ENCODE data around the gene SLC6A17.
A peak's percentile ranks its signal among the peaks of the same experiment; 100 is the strongest.

SLC6A17 gene

DNA sequence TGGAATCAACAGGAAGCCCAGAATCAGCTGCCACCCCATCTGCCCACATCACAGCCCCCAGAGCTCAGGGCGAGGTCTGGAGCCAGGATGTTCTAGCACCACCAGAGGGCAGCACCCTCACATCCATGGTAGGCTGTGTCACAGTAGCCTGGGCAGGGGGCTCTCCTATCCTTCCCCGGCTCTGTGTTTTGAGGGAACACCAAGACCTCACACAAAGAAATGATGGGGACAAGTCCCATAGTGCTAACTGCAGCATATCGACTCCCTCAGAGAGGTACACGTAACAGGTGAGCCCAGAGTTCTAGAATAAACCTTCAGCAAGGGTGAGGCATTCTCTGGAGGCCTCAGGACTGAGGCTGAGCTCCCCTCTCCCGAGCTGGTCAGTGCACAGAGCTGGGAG, 57.5 kb downstream of the SLC6A17 start:
- peak; percentile 94 for TF ChIP-seq RAD21 (IDR thresholded peaks at IDR 0.05; ENCODE audit: low read depth)
- TF ChIP-seq, protein P1, sequence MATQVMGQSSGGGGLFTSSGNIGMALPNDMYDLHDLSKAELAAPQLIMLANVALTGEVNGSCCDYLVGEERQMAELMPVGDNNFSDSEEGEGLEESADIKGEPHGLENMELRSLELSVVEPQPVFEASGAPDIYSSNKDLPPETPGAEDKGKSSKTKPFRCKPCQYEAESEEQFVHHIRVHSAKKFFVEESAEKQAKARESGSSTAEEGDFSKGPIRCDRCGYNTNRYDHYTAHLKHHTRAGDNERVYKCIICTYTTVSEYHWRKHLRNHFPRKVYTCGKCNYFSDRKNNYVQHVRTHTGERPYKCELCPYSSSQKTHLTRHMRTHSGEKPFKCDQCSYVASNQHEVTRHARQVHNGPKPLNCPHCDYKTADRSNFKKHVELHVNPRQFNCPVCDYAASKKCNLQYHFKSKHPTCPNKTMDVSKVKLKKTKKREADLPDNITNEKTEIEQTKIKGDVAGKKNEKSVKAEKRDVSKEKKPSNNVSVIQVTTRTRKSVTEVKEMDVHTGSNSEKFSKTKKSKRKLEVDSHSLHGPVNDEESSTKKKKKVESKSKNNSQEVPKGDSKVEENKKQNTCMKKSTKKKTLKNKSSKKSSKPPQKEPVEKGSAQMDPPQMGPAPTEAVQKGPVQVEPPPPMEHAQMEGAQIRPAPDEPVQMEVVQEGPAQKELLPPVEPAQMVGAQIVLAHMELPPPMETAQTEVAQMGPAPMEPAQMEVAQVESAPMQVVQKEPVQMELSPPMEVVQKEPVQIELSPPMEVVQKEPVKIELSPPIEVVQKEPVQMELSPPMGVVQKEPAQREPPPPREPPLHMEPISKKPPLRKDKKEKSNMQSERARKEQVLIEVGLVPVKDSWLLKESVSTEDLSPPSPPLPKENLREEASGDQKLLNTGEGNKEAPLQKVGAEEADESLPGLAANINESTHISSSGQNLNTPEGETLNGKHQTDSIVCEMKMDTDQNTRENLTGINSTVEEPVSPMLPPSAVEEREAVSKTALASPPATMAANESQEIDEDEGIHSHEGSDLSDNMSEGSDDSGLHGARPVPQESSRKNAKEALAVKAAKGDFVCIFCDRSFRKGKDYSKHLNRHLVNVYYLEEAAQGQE (IDR thresholded peaks at IDR 0.05; ENCODE audit: low read depth) = no peak

DNA sequence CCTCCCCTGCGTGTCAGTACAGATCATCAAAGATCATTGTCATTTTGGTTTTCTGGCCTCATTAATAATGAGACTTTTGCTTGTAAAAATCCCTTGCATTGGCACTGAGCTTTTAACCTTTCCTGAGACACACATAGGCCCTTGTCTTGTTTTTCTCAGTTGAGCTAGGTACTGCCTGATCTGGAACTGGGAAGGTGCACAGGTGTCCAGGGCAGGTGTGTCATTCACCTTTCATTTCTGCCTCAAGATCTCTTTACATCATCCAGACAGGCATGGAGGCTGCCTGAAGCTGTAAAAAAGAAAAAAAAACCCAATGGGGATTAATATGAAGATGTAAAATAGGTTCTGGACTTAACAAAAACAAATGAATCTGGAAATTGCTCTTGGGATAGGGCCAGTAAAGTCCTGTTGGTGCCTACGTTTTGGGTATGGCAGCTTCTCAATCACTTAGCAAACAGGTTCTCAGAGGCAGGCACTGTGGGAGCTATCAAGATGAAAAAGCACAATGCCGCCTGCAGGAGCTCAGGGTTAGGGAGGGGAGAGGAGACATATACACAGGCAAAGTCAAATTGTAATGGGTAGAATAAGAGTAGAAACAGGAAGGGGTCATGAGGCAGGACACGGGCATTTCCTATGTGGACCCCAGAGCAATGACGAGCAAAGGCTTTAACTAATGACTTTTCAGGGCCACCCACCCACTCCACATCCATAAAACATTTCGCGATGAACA, 58.8 kb downstream of the SLC6A17 start:
- TF ChIP-seq ZBTB7A (IDR thresholded peaks at IDR 0.05; ENCODE audit: low read depth) (no peak), FOXM1 (IDR thresholded peaks at IDR 0.05; ENCODE audit: borderline replicate concordance, low read depth) (no peak), TAF1 (IDR thresholded peaks at IDR 0.05; ENCODE audit: low read depth) (no peak), EP300 (IDR thresholded peaks at IDR 0.05; ENCODE audit: borderline replicate concordance) (no peak), EGR1 (IDR thresholded peaks at IDR 0.05) (no peak), YY1 (IDR thresholded peaks at IDR 0.05; ENCODE audit: low read depth) (no peak), CEBPB (IDR thresholded peaks at IDR 0.05) (no peak), TCF12 (IDR thresholded peaks at IDR 0.05; ENCODE audit: low read depth) (no peak)

DNA sequence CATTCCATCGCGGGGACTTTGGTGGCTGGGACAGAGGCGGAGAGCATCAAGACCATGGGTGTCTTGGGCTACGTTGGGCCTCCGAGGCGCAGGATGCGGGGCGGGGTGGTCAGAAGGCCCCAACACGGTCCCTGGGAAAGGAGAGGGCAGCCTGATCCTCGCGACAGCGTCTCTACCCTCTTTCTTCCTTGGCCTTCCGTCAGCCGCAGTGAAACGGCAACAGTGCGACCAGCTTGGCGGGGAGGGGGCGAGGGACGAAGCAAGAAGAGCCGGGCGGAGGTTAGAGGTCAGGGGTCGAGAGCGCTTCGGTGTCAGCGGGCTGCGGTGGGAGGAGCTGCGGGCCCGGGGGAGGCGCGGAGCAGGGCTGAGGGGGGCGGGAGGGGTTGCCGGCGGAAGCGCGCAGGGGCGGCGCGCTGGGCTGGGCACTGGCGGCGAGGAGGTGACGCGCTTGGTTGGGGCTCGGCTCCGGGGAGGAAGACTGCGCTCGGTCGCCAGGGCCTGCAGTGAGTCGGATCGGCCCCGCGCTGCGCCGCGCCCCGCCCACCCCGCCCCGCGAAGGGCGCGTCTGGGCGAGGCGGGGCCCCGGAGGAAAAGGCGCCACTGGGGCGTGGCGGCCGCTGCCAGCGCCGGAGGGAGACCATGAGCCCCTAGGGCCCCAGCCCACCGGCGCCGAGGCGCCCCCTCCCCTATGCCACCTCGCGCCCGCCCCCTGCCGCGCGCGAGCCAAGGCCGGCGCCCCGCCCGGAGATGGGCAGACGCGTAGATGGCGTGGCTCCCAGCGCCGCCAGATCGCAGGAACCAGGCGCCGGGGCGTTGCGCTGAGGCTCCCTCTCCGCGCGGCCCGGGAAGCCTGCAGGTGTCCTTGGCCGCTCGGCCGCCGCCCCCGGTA, 59.7 kb downstream of the SLC6A17 start, which contains the start of gene KCNC4:
Gene KCNC4, plus strand, starts transcription at position 600 of the 889 bp plus-strand sequence. CDS start 1,186 bp downstream, outside the sequence.
- TF ChIP-seq YY1 (IDR thresholded peaks at IDR 0.05; ENCODE audit: low read depth) (no peak), TAF1 (IDR thresholded peaks at IDR 0.05; ENCODE audit: low read depth) (peak; percentile 36; the same call in 1 of the 2 replicates), FOXM1 (IDR thresholded peaks at IDR 0.05; ENCODE audit: borderline replicate concordance, low read depth) (no peak), CEBPB (IDR thresholded peaks at IDR 0.05) (no peak), EGR1 (IDR thresholded peaks at IDR 0.05) (peak; percentile 4; the same call in 1 of the 2 replicates), NFIC (IDR thresholded peaks at IDR 0.05) (no peak), TEAD4 (IDR thresholded peaks at IDR 0.05) (no peak)
- TF ChIP-seq, protein P2, sequence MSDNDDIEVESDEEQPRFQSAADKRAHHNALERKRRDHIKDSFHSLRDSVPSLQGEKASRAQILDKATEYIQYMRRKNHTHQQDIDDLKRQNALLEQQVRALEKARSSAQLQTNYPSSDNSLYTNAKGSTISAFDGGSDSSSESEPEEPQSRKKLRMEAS (IDR thresholded peaks at IDR 0.05) = no peak
- TF ChIP-seq, protein P1 (IDR thresholded peaks at IDR 0.05; ENCODE audit: low read depth) = no peak

DNA sequence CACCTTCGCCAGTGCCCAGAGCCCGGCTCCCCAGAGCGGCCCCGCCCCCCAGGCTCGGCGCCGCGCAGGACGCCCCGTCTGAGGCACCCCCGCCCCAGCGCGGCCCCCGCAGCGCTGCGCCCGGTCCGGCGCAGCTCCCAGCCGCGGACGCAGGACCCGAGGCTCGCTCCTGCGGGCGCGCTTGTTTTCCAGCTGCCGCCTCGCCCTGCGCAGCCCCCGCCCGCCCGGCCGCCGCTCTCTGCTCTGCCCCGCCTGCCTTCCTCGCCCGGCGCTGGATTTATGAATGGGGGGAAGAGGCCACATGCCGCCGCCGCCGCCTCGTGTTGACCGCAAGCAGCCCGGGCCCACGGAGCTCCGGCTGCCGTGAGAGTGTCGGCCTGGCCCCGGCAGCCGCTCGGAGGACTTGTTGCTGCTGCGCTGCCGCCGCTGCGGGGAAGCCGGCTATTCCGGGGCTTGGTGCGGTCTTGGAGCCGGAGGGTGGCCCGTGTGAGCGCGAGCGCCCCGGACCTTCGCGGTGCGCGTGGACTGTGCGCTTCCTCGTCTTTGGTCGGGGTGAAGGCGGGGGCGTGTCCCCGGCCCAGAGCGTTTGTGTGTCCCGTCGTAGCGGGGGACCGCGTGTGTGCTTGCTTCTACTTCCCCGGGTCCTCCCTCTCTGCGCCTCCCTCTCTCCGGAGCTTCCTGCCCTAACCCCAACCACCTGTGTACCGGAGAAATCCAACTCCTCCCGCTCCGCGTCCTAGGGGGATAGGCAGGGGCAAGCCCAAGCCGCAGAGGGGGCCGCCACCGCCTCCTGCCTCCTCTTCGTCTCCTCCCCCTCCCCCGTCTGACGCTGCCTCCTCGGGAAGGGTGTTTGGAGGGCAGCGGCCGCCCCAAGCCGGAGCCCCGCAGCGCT, 60.6 kb downstream of the SLC6A17 start:
- TF ChIP-seq, protein P3, sequence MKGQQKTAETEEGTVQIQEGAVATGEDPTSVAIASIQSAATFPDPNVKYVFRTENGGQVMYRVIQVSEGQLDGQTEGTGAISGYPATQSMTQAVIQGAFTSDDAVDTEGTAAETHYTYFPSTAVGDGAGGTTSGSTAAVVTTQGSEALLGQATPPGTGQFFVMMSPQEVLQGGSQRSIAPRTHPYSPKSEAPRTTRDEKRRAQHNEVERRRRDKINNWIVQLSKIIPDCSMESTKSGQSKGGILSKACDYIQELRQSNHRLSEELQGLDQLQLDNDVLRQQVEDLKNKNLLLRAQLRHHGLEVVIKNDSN (IDR thresholded peaks at IDR 0.05) = no peak
- TF ChIP-seq TAF1 (IDR thresholded peaks at IDR 0.05; ENCODE audit: low read depth) = 0 out of 2 replicates have a peak, but pooled peaks have one; percentile 13
- TF ChIP-seq, protein P2 (IDR thresholded peaks at IDR 0.05) = peak; percentile 94
- TF ChIP-seq EGR1 (IDR thresholded peaks at IDR 0.05) = no peak

DNA sequence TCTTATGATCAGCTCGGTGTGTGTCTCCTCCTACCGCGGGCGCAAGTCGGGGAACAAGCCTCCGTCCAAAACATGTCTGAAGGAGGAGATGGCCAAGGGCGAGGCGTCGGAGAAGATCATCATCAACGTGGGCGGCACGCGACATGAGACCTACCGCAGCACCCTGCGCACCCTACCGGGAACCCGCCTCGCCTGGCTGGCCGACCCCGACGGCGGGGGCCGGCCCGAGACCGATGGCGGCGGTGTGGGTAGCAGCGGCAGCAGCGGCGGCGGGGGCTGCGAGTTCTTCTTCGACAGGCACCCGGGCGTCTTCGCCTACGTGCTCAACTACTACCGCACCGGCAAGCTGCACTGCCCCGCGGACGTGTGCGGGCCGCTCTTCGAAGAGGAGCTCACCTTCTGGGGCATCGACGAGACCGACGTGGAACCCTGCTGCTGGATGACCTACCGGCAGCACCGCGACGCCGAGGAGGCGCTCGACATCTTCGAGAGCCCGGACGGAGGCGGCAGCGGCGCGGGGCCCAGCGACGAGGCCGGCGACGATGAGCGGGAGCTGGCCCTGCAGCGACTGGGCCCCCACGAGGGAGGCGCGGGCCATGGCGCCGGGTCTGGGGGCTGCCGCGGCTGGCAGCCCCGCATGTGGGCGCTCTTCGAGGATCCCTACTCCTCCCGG, 61.3 kb downstream of the SLC6A17 start:
- no peak for TF ChIP-seq EGR1 (IDR thresholded peaks at IDR 0.05)
- no peak for TF ChIP-seq CEBPB (IDR thresholded peaks at IDR 0.05)
- no peak for TF ChIP-seq FOXM1 (IDR thresholded peaks at IDR 0.05; ENCODE audit: borderline replicate concordance, low read depth)
- no peak for TF ChIP-seq TCF12 (IDR thresholded peaks at IDR 0.05; ENCODE audit: low read depth)
- TF ChIP-seq YY1 (IDR thresholded peaks at IDR 0.05; ENCODE audit: low read depth) = no peak
- no peak for TF ChIP-seq TEAD4 (IDR thresholded peaks at IDR 0.05)
- no peak for TF ChIP-seq ZBTB7A (IDR thresholded peaks at IDR 0.05; ENCODE audit: low read depth)
- TF ChIP-seq, protein P3 (IDR thresholded peaks at IDR 0.05) = no peak
- TF ChIP-seq NFIC (IDR thresholded peaks at IDR 0.05) = no peak
- TF ChIP-seq, protein P2 (IDR thresholded peaks at IDR 0.05) = no peak
- TF ChIP-seq, protein P1 (IDR thresholded peaks at IDR 0.05; ENCODE audit: low read depth) = no peak
- TF ChIP-seq RAD21 (IDR thresholded peaks at IDR 0.05; ENCODE audit: low read depth) = no peak
- no peak for TF ChIP-seq CREB1 (IDR thresholded peaks at IDR 0.05; ENCODE audit: low read depth)
- TF ChIP-seq EP300 (IDR thresholded peaks at IDR 0.05; ENCODE audit: borderline replicate concordance) = no peak
- TF ChIP-seq TAF1 (IDR thresholded peaks at IDR 0.05; ENCODE audit: low read depth) = no peak

Data from Ishikawa (cell line).